ENCODE results near the gene RPS6KA2. TPM values are rescaled to one million over a fixed set of nuclear protein-coding genes. Genes with fewer than 3 reads are reported as not detected.
A peak's percentile ranks its signal among the peaks of the same experiment; 100 is the strongest.

RPS6KA2 gene
- total RNA-seq, 2 donors from 2014 or later, result 78.6 to 131 TPM

DNA sequence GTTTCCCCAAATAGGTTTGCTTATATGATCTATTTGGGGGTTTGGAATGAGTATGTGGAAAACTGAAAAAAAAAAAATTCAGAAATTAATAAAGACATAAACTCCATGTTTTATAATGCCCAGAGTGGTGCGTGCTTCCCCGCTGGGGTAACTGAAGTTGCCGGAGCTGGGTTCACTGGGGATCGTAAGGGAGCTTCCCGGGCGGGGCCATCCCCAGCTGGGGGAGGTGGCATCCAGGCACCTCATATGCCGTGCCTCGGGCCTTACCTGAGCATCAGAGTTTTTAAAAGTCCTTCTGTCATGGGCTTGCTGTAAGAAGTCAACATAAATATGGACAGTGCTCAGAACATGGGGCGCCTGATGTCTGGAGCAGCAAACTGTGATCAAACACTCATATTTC is 22.7 kb downstream of the RPS6KA2 start:
- no peak overlapping the region for H3K27ac ChIP-seq
- no peak overlapping the region for H3K4me3 ChIP-seq
- H3K36me3 ChIP-seq, result no peaks in the 10 kb centered on the region
- DNase-seq (ENCODE audit: low spot score), result no peak
- peaks cover 0 to 5% of the 10 kb centered on the region in 2 donors for H3K4me1 ChIP-seq
- H3K9me3 ChIP-seq, result no peaks in the 10 kb centered on the region
- no peaks in the 10 kb centered on the region for H3K27me3 ChIP-seq
- TF ChIP-seq, protein P1, sequence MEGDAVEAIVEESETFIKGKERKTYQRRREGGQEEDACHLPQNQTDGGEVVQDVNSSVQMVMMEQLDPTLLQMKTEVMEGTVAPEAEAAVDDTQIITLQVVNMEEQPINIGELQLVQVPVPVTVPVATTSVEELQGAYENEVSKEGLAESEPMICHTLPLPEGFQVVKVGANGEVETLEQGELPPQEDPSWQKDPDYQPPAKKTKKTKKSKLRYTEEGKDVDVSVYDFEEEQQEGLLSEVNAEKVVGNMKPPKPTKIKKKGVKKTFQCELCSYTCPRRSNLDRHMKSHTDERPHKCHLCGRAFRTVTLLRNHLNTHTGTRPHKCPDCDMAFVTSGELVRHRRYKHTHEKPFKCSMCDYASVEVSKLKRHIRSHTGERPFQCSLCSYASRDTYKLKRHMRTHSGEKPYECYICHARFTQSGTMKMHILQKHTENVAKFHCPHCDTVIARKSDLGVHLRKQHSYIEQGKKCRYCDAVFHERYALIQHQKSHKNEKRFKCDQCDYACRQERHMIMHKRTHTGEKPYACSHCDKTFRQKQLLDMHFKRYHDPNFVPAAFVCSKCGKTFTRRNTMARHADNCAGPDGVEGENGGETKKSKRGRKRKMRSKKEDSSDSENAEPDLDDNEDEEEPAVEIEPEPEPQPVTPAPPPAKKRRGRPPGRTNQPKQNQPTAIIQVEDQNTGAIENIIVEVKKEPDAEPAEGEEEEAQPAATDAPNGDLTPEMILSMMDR (IDR thresholded peaks at IDR 0.05), result no peak

DNA sequence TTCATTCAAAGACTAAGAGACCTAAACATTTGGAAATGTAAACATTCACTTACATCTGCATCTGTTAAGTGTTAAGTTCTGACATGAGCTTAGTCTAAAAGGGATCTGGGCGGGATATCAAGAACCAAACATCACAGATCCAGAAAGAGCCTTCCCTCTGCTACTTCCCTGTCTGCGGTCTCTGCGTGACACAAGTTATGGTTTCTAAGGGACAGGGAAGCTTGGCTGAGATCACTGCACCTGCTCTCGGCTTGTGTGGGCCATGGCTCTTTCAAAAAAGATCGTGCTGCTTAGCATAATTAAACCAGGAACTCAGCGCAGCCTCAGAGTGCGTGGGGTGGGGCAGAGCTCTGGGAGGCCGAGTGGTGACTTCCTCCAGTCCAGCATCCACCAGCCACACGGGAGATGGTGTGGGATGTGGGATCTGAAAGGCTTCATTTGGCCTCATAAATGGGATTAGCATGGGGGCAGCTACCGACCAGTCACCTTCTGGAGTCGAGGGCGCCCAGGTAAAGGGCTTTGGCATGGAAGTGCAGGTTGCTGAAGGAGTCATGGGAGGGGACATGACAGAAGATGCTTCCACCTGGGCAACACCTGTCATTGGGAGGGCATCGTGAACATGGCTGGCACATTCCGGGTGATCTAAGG is 23.9 kb downstream of the RPS6KA2 start:
- TF ChIP-seq, protein P1 (IDR thresholded peaks at IDR 0.05), result no peak
- no peak for DNase-seq (ENCODE audit: low spot score)
- Histone ChIP-seq H3K4me3 (no peak overlapping the region), H3K4me1 (peaks cover 0 to 17% of the 10 kb centered on the region in 2 donors), H3K36me3 (no peaks in the 10 kb centered on the region), H3K27me3 (no peaks in the 10 kb centered on the region), H3K27ac (no peak overlapping the region), H3K9me3 (no peaks in the 10 kb centered on the region)

DNA sequence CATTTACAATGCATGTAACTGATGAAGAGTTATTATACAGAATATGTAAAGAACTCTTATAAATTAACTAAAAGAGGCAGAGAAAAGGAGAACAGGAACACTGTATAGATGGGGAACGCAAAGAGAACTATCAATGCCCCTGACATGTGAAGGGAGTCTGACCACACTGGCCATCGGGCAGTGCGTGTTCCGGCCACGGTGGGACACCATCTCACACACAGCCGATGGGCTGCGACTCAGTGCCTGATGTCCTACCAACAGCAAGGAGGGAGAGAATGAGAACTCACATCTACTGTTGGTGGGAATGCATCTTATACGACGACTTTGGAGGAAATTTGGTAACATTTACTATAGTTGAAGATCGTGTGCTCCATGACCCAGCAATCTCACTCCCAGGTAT is 25.1 kb downstream of the RPS6KA2 start:
- H3K4me3 ChIP-seq, result no peak overlapping the region
- H3K27me3 ChIP-seq, result no peaks in the 10 kb centered on the region
- no peak for DNase-seq (ENCODE audit: low spot score)
- no peak overlapping the region for H3K27ac ChIP-seq
- no peaks in the 10 kb centered on the region for H3K9me3 ChIP-seq
- H3K36me3 ChIP-seq, result no peaks in the 10 kb centered on the region
- peaks cover 0 to 24% of the 10 kb centered on the region in 2 donors for H3K4me1 ChIP-seq
- TF ChIP-seq, protein P1 (IDR thresholded peaks at IDR 0.05), result no peak

DNA sequence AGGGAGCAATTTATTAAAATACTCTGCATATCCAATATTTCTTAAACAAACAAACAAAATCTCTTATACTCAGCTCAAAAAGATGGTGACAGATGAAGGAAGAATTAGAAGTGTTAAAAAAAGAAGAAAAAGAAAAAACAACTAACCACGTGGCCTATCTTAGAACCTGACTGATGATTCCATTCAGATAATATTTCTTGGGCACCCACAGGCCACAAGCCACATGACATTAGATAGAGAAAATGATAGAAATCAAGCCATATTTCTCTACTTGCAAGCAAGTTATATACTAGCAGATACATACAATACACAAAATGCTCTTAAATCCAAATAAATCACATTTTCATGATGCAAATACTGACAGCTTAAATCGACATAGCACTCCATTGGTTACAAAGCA is 26.1 kb downstream of the RPS6KA2 start:
- Histone ChIP-seq H3K9me3 (no peaks in the 10 kb centered on the region), H3K36me3 (no peaks in the 10 kb centered on the region), H3K27ac (no peak overlapping the region), H3K4me3 (no peak overlapping the region), H3K27me3 (no peaks in the 10 kb centered on the region), H3K4me1 (peaks cover 0 to 28% of the 10 kb centered on the region in 2 donors)
- no peak for DNase-seq (ENCODE audit: low spot score)
- TF ChIP-seq, protein P1 (IDR thresholded peaks at IDR 0.05), result no peak

DNA sequence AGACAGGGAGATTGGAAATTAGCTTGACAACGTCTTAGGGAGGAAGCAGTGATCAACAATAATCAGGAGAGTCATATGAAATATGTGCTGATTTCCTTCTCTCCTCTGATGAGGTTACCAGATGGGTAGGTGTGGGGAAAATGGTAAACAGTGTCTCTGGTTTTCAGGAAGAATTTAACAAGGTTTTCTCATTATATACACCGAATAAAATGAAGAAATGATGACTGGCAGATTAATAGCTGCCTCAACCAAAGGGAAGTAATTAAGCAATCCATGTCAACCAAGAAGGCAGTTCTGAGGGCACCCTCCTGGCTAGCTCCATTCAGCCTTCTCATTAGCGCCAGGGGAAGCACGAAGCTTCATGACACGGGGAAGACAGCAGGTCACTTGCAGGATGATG is 27.8 kb downstream of the RPS6KA2 start:
- TF ChIP-seq, protein P1 (IDR thresholded peaks at IDR 0.05), result no peak
- H3K36me3 ChIP-seq, result no peaks in the 10 kb centered on the region
- H3K4me1 ChIP-seq, result peaks cover 0 to 38% of the 10 kb centered on the region in 2 donors
- H3K27ac ChIP-seq, result peak overlapping the region; percentile 77 to 83
- H3K4me3 ChIP-seq, result no peak overlapping the region
- H3K9me3 ChIP-seq, result no peaks in the 10 kb centered on the region
- DNase-seq (ENCODE audit: low spot score), result no peak
- no peaks in the 10 kb centered on the region for H3K27me3 ChIP-seq

Data from right atrium auricular region (tissue), 2 donors.